HCT116 (cell line): ENCODE measurements around the gene FAM168B. TPM values are rescaled to one million over a fixed set of nuclear protein-coding genes. Genes with fewer than 3 reads are reported as not detected.

Experiments used
- ATAC-seq: fragments of 200-7000 bp; cut with Tn5 transposase; 2 replicates; pipeline ENCODE4 v1.9.1; 2020; ENCODE audit warnings: mild to moderate bottlenecking, moderate library complexity
- BruUV-seq: library from RNA; stranded (reverse); fragments of 400-500 nt; replicated peaks from 2 replicates; lab custom pipeline; 2021; lab: Mats Ljungman, UMichigan
- CTCF ChIA-PET: fragments of 300-600 bp; sonication (Branson Sonifier 250); formaldehyde crosslinking; loops from one replicate; lab custom pipeline; 2021; ENCODE audit warnings: antibody characterized with exemption; lab: Charles Lee
- POLR2A ChIA-PET: fragments of 300-600, 350-600 bp; sonication (Branson Sonifier 250); formaldehyde crosslinking; loops from one replicate; lab custom pipeline; 2021; ENCODE audit warnings: antibody characterized with exemption; lab: Charles Lee
- RAD21 ChIA-PET, 2 experiments: fragments of 300-600 bp; sonication (Branson Sonifier 250); formaldehyde crosslinking; loops; one replicate each; lab custom pipeline; 2023; ENCODE audit warnings: low total read pairs in 2 of 2; ENCODE audit not compliant: uncharacterized antibody in 2 of 2, unreplicated experiment in 2 of 2, low non-redundant PET in 1 of 2; lab: Charles Lee
- DNase-seq: peaks from one replicate; pipeline ENCODE4 v3.0.0-alpha.2; 2010; ENCODE audit warnings: low read depth, low spot score
- H2AFZ ChIP-seq: fragments of 200-600 bp; shearing (Covaris generic), sonication (generic); 2 replicates; pipeline ENCODE4 v1.6.1; 2017; ENCODE audit warnings: low read depth, mixed run types, mixed read lengths, antibody characterized with exemption, low read length; ENCODE audit not compliant: poor library complexity, severe bottlenecking
- H3K27ac ChIP-seq: 2 replicates; pipeline ENCODE4 v1.5.1; 2012; ENCODE audit warnings: low read depth, low read length
- H3K27me3 ChIP-seq: fragments of 200-600 bp; sonication (generic); 2 replicates; pipeline ENCODE4 v1.6.1; 2016; ENCODE audit warnings: mixed run types, low read length, mixed read lengths; ENCODE audit not compliant: insufficient read depth
- H3K36me3 ChIP-seq, 2 experiments: fragments of 200-500 bp in 1 of 2; fragments of 200-600 bp in 1 of 2; sonication (Bioruptor generic) in 1 of 2; sonication (generic) in 1 of 2; 2 replicates each; pipeline versions ENCODE4 v1.5.1 to v1.6.1; 2014 to 2016; ENCODE audit warnings: low read length in 2 of 2, inconsistent platforms in 1 of 2, mixed read lengths in 1 of 2, mixed run types in 1 of 2; ENCODE audit not compliant: insufficient read depth in 2 of 2, control insufficient read depth in 1 of 2
- H3K4me1 ChIP-seq, 2 experiments: fragments of 200-600 bp in 1 of 2; sonication (generic) in 1 of 2; 2 replicates each; pipeline versions ENCODE4 v1.5.1 to v1.6.1; 2012 to 2017; ENCODE audit warnings: low read length in 2 of 2, inconsistent platforms in 1 of 2, mild to moderate bottlenecking in 1 of 2, mixed read lengths in 1 of 2, mixed run types in 1 of 2, moderate library complexity in 1 of 2; ENCODE audit not compliant: insufficient read depth in 2 of 2, control insufficient read depth in 1 of 2
- H3K4me2 ChIP-seq: fragments of 200-600 bp; sonication (generic); 2 replicates; pipeline ENCODE4 v1.6.1; 2017; ENCODE audit warnings: mixed run types, low read length, mixed read lengths
- H3K4me3 ChIP-seq, 2 experiments: fragments of 200-600 bp in 1 of 2; sonication (generic) in 1 of 2; replicated peaks in 1 of 2; 2 replicates each; pipeline ENCODE4 v1.5.1; 2011 to 2016; ENCODE audit warnings: low read length in 2 of 2, control low read depth in 1 of 2, low read depth in 1 of 2, mild to moderate bottlenecking in 1 of 2, mixed read lengths in 1 of 2, mixed run types in 1 of 2
- H3K79me2 ChIP-seq: fragments of 200-600 bp; sonication (generic); 2 replicates; pipeline ENCODE4 v1.6.1; 2017; ENCODE audit warnings: mild to moderate bottlenecking, mixed run types, low read length, moderate library complexity, mixed read lengths; ENCODE audit not compliant: insufficient read depth
- H3K9ac ChIP-seq: fragments of 200-600 bp; sonication (generic); 2 replicates; pipeline ENCODE4 v1.6.1; 2016; ENCODE audit warnings: low read length, mixed read lengths
- H3K9me2 ChIP-seq: fragments of 200-600 bp; sonication (generic), shearing (Covaris generic); 2 replicates; pipeline ENCODE4 v1.6.1; 2017; ENCODE audit warnings: mixed run types, mild to moderate bottlenecking, moderate library complexity; ENCODE audit not compliant: insufficient read depth
- H3K9me3 ChIP-seq, 2 experiments: fragments of 200-500 bp in 1 of 2; fragments of 200-600 bp in 1 of 2; sonication (Bioruptor generic) in 1 of 2; sonication (generic) in 1 of 2; 2 replicates each; pipeline ENCODE4 v1.6.1; 2014 to 2017; ENCODE audit warnings: low read length in 2 of 2, mixed read lengths in 2 of 2, inconsistent platforms in 1 of 2, low read depth in 1 of 2, mild to moderate bottlenecking in 1 of 2, mixed run types in 1 of 2, moderate library complexity in 1 of 2; ENCODE audit not compliant: control insufficient read depth in 1 of 2, insufficient read depth in 1 of 2
- H4K20me1 ChIP-seq: fragments of 200-600 bp; sonication (generic), shearing (Covaris generic); 2 replicates; pipeline ENCODE4 v1.6.1; 2017; ENCODE audit warnings: mixed run types, mild to moderate bottlenecking, moderate library complexity; ENCODE audit not compliant: insufficient read depth
- CBX3 ChIP-seq: IDR thresholded peaks from 2 replicates; pipeline ENCODE4 v1.6.1; 2012; ENCODE audit warnings: low read depth
- CEBPB ChIP-seq: IDR thresholded peaks from 2 replicates; pipeline ENCODE4 v1.6.1; 2012; ENCODE audit warnings: low read depth
- CTCF ChIP-seq, 3 experiments: fragments of 200-600 bp in 1 of 3; sonication (generic) in 1 of 3; IDR thresholded peaks in 2 of 3; conservative IDR thresholded peaks in 1 of 3; 2 replicates each; pipeline ENCODE4 v1.5.1; 2012 to 2017; ENCODE audit warnings: low read depth in 2 of 3, low read length in 2 of 3, antibody characterized with exemption in 1 of 3, borderline replicate concordance in 1 of 3, control low read depth in 1 of 3, mild to moderate bottlenecking in 1 of 3, mixed read lengths in 1 of 3, mixed run types in 1 of 3, moderate library complexity in 1 of 3; ENCODE audit not compliant: insufficient read depth in 1 of 3
- EGR1 ChIP-seq: IDR thresholded peaks from 2 replicates; pipeline ENCODE4 v1.6.1; 2012; ENCODE audit warnings: low read depth
- JUND ChIP-seq: IDR thresholded peaks from 2 replicates; pipeline ENCODE4 v1.6.1; 2012
- POLR2A ChIP-seq: IDR thresholded peaks from 2 replicates; pipeline ENCODE4 v1.7.0; 2011; ENCODE audit warnings: borderline replicate concordance; ENCODE audit not compliant: insufficient read depth, insufficient read length; ENCODE audit errors: extremely low read depth
- POLR2AphosphoS5 ChIP-seq: IDR thresholded peaks from 2 replicates; pipeline ENCODE4 v1.6.1; 2011; ENCODE audit warnings: mild to moderate bottlenecking, low read depth, low read length, moderate library complexity
- RAD21 ChIP-seq: IDR thresholded peaks from 2 replicates; pipeline ENCODE4 v1.6.1; 2012; ENCODE audit warnings: low read depth, mild to moderate bottlenecking
- SP1 ChIP-seq: IDR thresholded peaks from 2 replicates; pipeline ENCODE4 v1.6.1; 2012; ENCODE audit warnings: low read depth
- SRF ChIP-seq: IDR thresholded peaks from 2 replicates; pipeline ENCODE4 v1.6.1; 2012; ENCODE audit warnings: low read depth
- TCF7L2 ChIP-seq: IDR thresholded peaks from 2 replicates; pipeline ENCODE4 v1.7.0; 2011; ENCODE audit warnings: borderline replicate concordance, inconsistent platforms; ENCODE audit not compliant: insufficient read depth, insufficient read length; ENCODE audit errors: extremely low read depth
- YY1 ChIP-seq: IDR thresholded peaks from 2 replicates; pipeline ENCODE4 v1.6.1; 2011; ENCODE audit warnings: low read length, low read depth, moderate library complexity, mild to moderate bottlenecking; ENCODE audit not compliant: insufficient replicate concordance; ENCODE audit errors: extremely low read depth
- ZNF274 ChIP-seq: fragments of 200-500 bp; sonication (Bioruptor generic); IDR thresholded peaks from 2 replicates; pipeline ENCODE4 v1.6.1; 2014; ENCODE audit warnings: mild to moderate bottlenecking, low read depth, low read length, inconsistent platforms
- intact Hi-C: fragments of 100-400 bp; cut with micrococcal nuclease; formaldehyde crosslinking; loops from 2 replicates; pipeline ENCODE4 v1.10.0; 2022
- total RNA-seq: library from RNA; stranded (reverse); gene quantifications from one replicate; pipeline ENCODE4 v1.2.1, GENCODE V29; 2021; ENCODE audit not compliant: unreplicated experiment
- TF ChIP-seq, protein P1 (sequence below): IDR thresholded peaks from 2 replicates; pipeline ENCODE4 v1.6.1; 2012
- TF ChIP-seq, protein P2 (sequence below): IDR thresholded peaks from 2 replicates; pipeline ENCODE4 v1.6.1; 2012; ENCODE audit warnings: low read depth

The FAM168B gene
- total RNA-seq, 1 experiment from 2014 or later, result 94.5 TPM

GRCh38 chr2:131123192-131123591, 29.9 kb upstream of the FAM168B start:
- BruUV-seq, result no TSS peak
- ATAC-seq (no peak), DNase-seq (no peak)
- H3K4me3 ChIP-seq, result no peak overlapping the region
- CTCF ChIA-PET, result no interaction called here
- H3K9ac ChIP-seq, result no peak overlapping the region
- POLR2A ChIA-PET, result no interaction called here
- no peak overlapping the region for H3K27ac ChIP-seq
- H3K79me2 ChIP-seq, result peaks cover 60% of the 10 kb centered on the region
- H3K4me1 ChIP-seq, result peaks cover 0 to 3% of the 10 kb centered on the region in 2 experiments; a peak in 2 of 4 replicates
- no peaks in the 10 kb centered on the region for H3K27me3 ChIP-seq
- H3K4me2 ChIP-seq, result no peak overlapping the region
- peaks cover 25 to 32% of the 10 kb centered on the region in 2 experiments for H3K36me3 ChIP-seq
- RAD21 ChIA-PET, result no interaction called here
- no peaks in the 10 kb centered on the region for H4K20me1 ChIP-seq
- intact Hi-C loops, result no loop called here
- TF ChIP-seq SP1, result no peak
- no peak for TF ChIP-seq RAD21
- TF ChIP-seq, protein P1, sequence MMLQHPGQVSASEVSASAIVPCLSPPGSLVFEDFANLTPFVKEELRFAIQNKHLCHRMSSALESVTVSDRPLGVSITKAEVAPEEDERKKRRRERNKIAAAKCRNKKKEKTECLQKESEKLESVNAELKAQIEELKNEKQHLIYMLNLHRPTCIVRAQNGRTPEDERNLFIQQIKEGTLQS, result no peak
- TF ChIP-seq TCF7L2, result no peak
- TF ChIP-seq CTCF (IDR thresholded peaks at IDR 0.05 in 2 of 3, conservative IDR thresholded peaks at IDR 0.05 in 1 of 3; ENCODE audit: borderline replicate concordance in 1 of 3, insufficient read depth in 1 of 3, low read depth in 2 of 3, low read length in 2 of 3), result no peak
- TF ChIP-seq POLR2AphosphoS5, result no peak
- TF ChIP-seq CEBPB, result no peak
- no peak for TF ChIP-seq POLR2A
- no peak for TF ChIP-seq ZNF274
- TF ChIP-seq CBX3, result no peak
- no peak for TF ChIP-seq JUND
- TF ChIP-seq SRF, result no peak
- no peak for TF ChIP-seq YY1
- no peak for TF ChIP-seq EGR1
- TF ChIP-seq, protein P2, sequence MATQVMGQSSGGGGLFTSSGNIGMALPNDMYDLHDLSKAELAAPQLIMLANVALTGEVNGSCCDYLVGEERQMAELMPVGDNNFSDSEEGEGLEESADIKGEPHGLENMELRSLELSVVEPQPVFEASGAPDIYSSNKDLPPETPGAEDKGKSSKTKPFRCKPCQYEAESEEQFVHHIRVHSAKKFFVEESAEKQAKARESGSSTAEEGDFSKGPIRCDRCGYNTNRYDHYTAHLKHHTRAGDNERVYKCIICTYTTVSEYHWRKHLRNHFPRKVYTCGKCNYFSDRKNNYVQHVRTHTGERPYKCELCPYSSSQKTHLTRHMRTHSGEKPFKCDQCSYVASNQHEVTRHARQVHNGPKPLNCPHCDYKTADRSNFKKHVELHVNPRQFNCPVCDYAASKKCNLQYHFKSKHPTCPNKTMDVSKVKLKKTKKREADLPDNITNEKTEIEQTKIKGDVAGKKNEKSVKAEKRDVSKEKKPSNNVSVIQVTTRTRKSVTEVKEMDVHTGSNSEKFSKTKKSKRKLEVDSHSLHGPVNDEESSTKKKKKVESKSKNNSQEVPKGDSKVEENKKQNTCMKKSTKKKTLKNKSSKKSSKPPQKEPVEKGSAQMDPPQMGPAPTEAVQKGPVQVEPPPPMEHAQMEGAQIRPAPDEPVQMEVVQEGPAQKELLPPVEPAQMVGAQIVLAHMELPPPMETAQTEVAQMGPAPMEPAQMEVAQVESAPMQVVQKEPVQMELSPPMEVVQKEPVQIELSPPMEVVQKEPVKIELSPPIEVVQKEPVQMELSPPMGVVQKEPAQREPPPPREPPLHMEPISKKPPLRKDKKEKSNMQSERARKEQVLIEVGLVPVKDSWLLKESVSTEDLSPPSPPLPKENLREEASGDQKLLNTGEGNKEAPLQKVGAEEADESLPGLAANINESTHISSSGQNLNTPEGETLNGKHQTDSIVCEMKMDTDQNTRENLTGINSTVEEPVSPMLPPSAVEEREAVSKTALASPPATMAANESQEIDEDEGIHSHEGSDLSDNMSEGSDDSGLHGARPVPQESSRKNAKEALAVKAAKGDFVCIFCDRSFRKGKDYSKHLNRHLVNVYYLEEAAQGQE, result no peak
- H3K9me3 ChIP-seq, result no peaks in the 10 kb centered on the region
- no peaks in the 10 kb centered on the region for H3K9me2 ChIP-seq
- no peak overlapping the region for H2AFZ ChIP-seq
